Smooth muscle cell (in vitro differentiated cells): ENCODE measurements around the gene C9orf153. TPM values are rescaled to one million over a fixed set of nuclear protein-coding genes. Genes with fewer than 3 reads are reported as not detected.

Experiments used
- DNase-seq: peaks from one replicate; lab custom pipeline; 2025; ENCODE audit not compliant: unreplicated experiment; lab: John Stamatoyannopoulos, UW
- H2AFZ ChIP-seq: fragments of 200-600 bp; sonication (generic); 2 replicates; pipeline ENCODE4 v1.6.0; 2016; ENCODE audit warnings: antibody characterized with exemption, low read depth, mild to moderate bottlenecking
- H3F3A ChIP-seq: fragments of 200-600 bp; sonication (generic); 2 replicates; pipeline ENCODE4 v1.6.0; 2017; ENCODE audit warnings: antibody characterized with exemption, low read depth
- H3K27ac ChIP-seq: fragments of 200-600 bp; sonication (generic); 2 replicates; pipeline ENCODE4 v1.5.1; 2016; ENCODE audit warnings: low read depth, mild to moderate bottlenecking
- H3K27me3 ChIP-seq: fragments of 200-600 bp; sonication (generic); 2 replicates; pipeline ENCODE4 v1.6.1; 2016; ENCODE audit warnings: low read depth, mild to moderate bottlenecking
- H3K36me3 ChIP-seq: fragments of 200-600 bp; sonication (generic); 2 replicates; pipeline ENCODE4 v1.5.1; 2016; ENCODE audit warnings: low read depth
- H3K4me1 ChIP-seq: fragments of 200-600 bp; sonication (generic); 2 replicates; pipeline ENCODE4 v1.5.1; 2016; ENCODE audit warnings: low read depth
- H3K4me2 ChIP-seq: fragments of 200-600 bp; sonication (generic); 2 replicates; pipeline ENCODE4 v1.6.0; 2016; ENCODE audit warnings: mild to moderate bottlenecking
- H3K4me3 ChIP-seq: fragments of 200-600 bp; sonication (generic); 2 replicates; pipeline ENCODE4 v1.5.1; 2016; ENCODE audit warnings: mild to moderate bottlenecking
- H3K79me2 ChIP-seq: fragments of 200-600 bp; sonication (generic); 2 replicates; pipeline ENCODE4 v1.6.0; 2016; ENCODE audit warnings: low read depth, mild to moderate bottlenecking
- H3K9ac ChIP-seq: fragments of 200-600 bp; sonication (generic); 2 replicates; pipeline ENCODE4 v1.6.0; 2016; ENCODE audit warnings: low read depth
- H3K9me3 ChIP-seq: fragments of 200-600 bp; sonication (generic); replicated peaks from 2 replicates; pipeline ENCODE4 v1.5.1; 2016; ENCODE audit warnings: low read depth
- H4K20me1 ChIP-seq: fragments of 200-600 bp; sonication (generic); 2 replicates; pipeline ENCODE4 v1.6.0; 2016; ENCODE audit warnings: low read depth
- CTCF ChIP-seq: fragments of 200-600 bp; sonication (generic); IDR thresholded peaks from 2 replicates; pipeline ENCODE4 v1.5.1; 2017; ENCODE audit warnings: borderline replicate concordance, mild to moderate bottlenecking, antibody characterized with exemption; ENCODE audit not compliant: insufficient read depth, poor library complexity, severe bottlenecking
- WGBS: methylation state at CpG from one replicate; pipeline ENCODE4 v1.1.7; 2016; ENCODE audit warnings: low lambda C conversion rate; 5-methylcytosine and 5-hydroxymethylcytosine counted together
- polyA plus RNA-seq: library from polyadenylated mRNA; unstranded; fragments of >200 nt; fragmentation: Nextera tagmentation; extraction: Ambion mirVana; gene quantifications from 2 replicates; pipeline ENCODE4 v1.2.1, GENCODE V29; 2016
- total RNA-seq: library from RNA; depleted of rRNA; stranded (reverse); fragments of >200 nt; gene quantifications from 2 replicates; pipeline ENCODE4 v1.2.3, GENCODE V29; 2014

The C9orf153 gene
- total and polyA plus RNA-seq, 2 experiments from 2014 or later = 0.63 TPM; not detected in 1

DNA sequence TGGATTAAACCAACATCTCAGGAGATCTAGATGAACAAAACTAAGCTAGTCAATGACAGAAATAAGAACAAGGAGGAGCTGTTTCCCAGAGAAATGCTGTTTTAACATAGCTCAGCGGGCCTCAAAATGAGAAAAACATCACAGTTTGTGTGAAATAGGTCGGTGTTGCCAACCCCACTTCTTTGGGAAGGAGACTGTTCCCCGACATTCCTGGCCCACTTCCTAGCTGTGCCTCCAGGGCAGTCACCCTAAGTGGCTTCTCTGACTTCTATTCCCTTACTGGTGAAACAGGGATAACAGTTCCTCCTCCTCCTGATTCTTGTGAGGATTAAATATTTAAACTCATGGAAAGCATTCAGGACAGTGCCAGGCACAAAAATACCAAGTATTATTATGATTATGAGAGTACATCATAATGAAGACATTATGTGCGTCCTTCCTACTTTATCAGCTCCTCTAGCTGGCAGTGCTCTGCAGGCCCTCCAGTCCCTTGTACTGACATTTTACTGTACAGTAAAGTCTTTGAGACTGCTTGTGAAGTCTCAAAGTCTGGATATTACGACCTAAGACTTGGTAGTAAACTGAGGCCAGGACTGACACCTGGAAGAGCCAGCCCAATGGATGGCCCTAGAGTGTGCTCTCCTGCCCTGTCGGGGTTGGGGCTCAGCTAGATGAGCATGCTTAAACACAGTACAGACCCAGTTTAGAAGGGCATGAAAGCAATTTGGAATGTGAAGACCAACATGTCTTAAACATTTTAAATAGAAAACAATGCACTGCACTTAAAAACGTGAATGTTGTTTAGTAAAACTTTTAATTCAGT lies 15.6 kb upstream of the C9orf153 start:
- 93% methylated on average over 7 of the region's 7 CpGs for WGBS
- Histone ChIP-seq H3K79me2 (peaks cover 46% of the 10 kb centered on the region), H3K9ac (no peak overlapping the region), H3K4me3 (no peak overlapping the region), H3K36me3 (peaks cover 11% of the 10 kb centered on the region), H2AFZ (no peak overlapping the region), H3F3A (no peaks in the 10 kb centered on the region), H3K4me2 (no peak overlapping the region), H3K27me3 (no peaks in the 10 kb centered on the region), H3K27ac (no peak overlapping the region), H3K9me3 (no peaks in the 10 kb centered on the region), H3K4me1 (no peaks in the 10 kb centered on the region), H4K20me1 (peaks cover 48% of the 10 kb centered on the region)
- TF ChIP-seq CTCF = no peak
- DNase-seq = no peak

GRCh38 chr9:86272221-86272620 lies 12.8 kb upstream of the C9orf153 start:
- no peaks in the 10 kb centered on the region for H3F3A ChIP-seq
- H3K27ac ChIP-seq = no peak overlapping the region
- peaks cover 11% of the 10 kb centered on the region for H3K36me3 ChIP-seq
- no peak overlapping the region for H3K9ac ChIP-seq
- no peaks in the 10 kb centered on the region for H3K4me1 ChIP-seq
- H3K79me2 ChIP-seq = peaks cover 27% of the 10 kb centered on the region
- TF ChIP-seq CTCF = no peak
- H3K27me3 ChIP-seq = no peaks in the 10 kb centered on the region
- WGBS = 97% methylated on average over 4 of the region's 4 CpGs
- H3K4me2 ChIP-seq = no peak overlapping the region
- H3K9me3 ChIP-seq = no peaks in the 10 kb centered on the region
- no peak overlapping the region for H3K4me3 ChIP-seq
- no peak for DNase-seq
- peaks cover 30% of the 10 kb centered on the region for H4K20me1 ChIP-seq
- H2AFZ ChIP-seq = no peak overlapping the region

- H3K79me2 ChIP-seq = peaks cover 6% of the 10 kb centered on the region
- H3K27ac ChIP-seq = no peak overlapping the region
- 98% methylated on average over 6 of the region's 6 CpGs for WGBS
- H2AFZ ChIP-seq = no peak overlapping the region
- peaks cover 6% of the 10 kb centered on the region for H4K20me1 ChIP-seq
- H3K4me1 ChIP-seq = no peaks in the 10 kb centered on the region
- H3F3A ChIP-seq = no peaks in the 10 kb centered on the region
- no peaks in the 10 kb centered on the region for H3K9me3 ChIP-seq
- no peaks in the 10 kb centered on the region for H3K36me3 ChIP-seq
- no peak for TF ChIP-seq CTCF
- no peak for DNase-seq
- no peaks in the 10 kb centered on the region for H3K27me3 ChIP-seq
- H3K4me3 ChIP-seq = no peak overlapping the region
- no peak overlapping the region for H3K4me2 ChIP-seq
- H3K9ac ChIP-seq = no peak overlapping the region
Measured at GRCh38 chr9:86263876-86264275, 4.4 kb upstream of the C9orf153 start.

DNA sequence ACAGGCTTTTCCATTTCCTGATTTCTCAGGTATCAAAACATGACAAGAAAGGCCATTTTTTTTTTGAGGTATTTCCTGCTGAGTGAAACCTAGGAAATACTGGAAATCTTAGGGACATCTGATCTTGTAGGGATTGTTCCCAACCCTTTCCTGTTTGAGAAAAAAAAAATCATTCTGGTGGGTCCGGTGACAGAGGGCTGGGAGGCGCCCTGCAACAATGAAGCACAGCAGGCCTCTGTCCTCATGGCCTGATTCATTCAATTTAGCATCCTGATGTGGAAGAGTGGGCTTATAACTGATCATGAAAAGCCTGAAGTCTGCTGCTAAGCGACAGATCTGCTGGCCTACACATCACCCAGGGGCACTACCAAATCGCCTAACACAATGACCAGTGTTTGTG lies 3.0 kb upstream of the C9orf153 start:
- no peaks in the 10 kb centered on the region for H3K4me1 ChIP-seq
- H3K79me2 ChIP-seq = no peaks in the 10 kb centered on the region
- no peak for DNase-seq
- no peak overlapping the region for H3K4me3 ChIP-seq
- H3K27ac ChIP-seq = no peak overlapping the region
- no peaks in the 10 kb centered on the region for H3K27me3 ChIP-seq
- H3K4me2 ChIP-seq = no peak overlapping the region
- WGBS = 88% methylated on average over 4 of the region's 4 CpGs
- H3F3A ChIP-seq = no peaks in the 10 kb centered on the region
- TF ChIP-seq CTCF = no peak
- no peak overlapping the region for H2AFZ ChIP-seq
- H3K36me3 ChIP-seq = no peaks in the 10 kb centered on the region
- no peaks in the 10 kb centered on the region for H3K9me3 ChIP-seq
- H4K20me1 ChIP-seq = peaks cover 6% of the 10 kb centered on the region
- H3K9ac ChIP-seq = no peak overlapping the region
